Measurements from ENCODE around the gene STIP1. TPM values are rescaled to one million over a fixed set of nuclear protein-coding genes. Genes with fewer than 3 reads are reported as not detected.

Gene STIP1
- total and polyA plus RNA-seq, 2 of the 4 experiments (the other 2 are of a cell fraction) = 201 to 489 TPM

DNA sequence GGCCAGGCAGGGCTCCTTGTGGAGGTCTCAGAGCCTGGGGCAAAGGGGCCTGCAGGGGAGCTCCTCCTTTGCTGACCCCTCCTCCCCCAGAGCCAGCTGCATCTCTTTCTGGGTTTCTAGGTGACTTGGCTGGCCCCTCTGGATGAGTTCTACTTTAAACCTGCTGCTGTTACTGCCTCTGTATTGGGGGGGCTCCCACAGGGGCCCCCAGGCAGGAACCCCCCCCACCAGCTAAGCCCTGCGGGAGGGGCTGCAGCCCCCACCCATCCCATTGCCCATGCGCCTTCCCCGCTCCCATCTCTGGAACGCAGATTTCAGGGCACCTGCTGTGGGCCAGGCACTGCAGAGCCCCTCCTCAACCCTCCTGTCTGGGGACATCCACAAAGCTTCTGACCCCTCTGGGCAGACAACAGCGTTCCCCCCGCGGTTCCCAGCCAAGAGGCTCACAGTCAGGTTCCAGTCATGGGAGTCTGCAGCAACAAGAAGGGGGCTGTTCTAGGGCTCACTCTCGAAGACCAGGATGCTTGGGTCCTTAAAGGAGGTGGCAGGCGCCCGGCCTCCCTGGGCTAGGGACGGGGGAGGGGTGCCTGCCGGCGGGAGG, 64.5 kb downstream of the STIP1 start (continued):
- TF ChIP-seq USF2 (IDR thresholded peaks at IDR 0.05; ENCODE audit: low read depth, low read length) = no peak
- no peak for TF ChIP-seq POLR2A (IDR thresholded peaks at IDR 0.05; ENCODE audit: low read depth, low read length)
- no peak for TF ChIP-seq MXI1 (IDR thresholded peaks at IDR 0.05; ENCODE audit: borderline replicate concordance, low read depth, low read length)
- TF ChIP-seq MAFK (IDR thresholded peaks at IDR 0.05; ENCODE audit: low read depth, low read length) = no peak
